GM19468 (cell line): Measurements from ENCODE around the gene ZNF211.

Experiments
- ATAC-seq: cut with Tn5 transposase; IDR thresholded peaks from one replicate; pipeline ENCODE4 v1.9.1; 2021; ENCODE audit warnings: mild to moderate bottlenecking, moderate library complexity, moderate number of reproducible peaks; ENCODE audit not compliant: unreplicated experiment; ENCODE audit errors: extremely low read depth

Gene ZNF211

DNA sequence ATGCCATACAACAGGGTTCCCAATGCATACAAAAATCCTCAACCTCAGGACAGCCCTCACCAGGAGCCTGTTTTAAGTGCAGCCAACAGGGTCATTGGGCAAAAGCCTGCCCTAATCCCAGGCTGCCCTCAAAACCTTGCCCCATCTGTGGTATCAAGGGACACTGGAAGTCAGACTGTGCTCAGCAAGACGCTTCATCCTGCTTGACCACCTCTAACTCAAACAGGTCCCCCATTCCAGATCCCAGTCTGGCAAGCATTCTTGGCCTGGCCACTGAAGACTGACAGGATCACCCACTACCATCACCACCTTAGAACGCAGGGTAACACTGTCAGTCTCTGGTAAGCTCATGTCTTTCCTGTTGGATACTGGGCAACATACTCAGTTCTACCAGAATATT lies 20.7 kb downstream of the ZNF211 start:
- no peak for ATAC-seq

DNA sequence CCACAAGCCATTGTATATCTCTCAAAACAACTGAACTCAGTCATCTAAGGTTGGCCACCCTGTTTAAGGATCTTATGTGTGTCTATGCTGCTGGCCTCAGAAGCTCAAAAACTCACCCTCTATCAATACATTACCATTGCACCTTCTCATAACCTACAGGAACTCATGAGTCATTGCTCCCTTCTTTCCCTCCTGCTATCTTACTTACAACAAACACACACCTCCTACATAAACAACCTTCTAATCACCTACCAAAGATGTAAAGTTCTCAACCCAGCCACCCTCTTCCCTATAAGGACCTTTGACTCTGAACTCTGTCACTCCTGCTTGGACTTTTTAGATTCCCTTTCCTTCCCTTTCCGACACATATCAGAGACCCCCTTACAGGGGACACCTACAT lies 22.5 kb downstream of the ZNF211 start:
- ATAC-seq: no peak

DNA sequence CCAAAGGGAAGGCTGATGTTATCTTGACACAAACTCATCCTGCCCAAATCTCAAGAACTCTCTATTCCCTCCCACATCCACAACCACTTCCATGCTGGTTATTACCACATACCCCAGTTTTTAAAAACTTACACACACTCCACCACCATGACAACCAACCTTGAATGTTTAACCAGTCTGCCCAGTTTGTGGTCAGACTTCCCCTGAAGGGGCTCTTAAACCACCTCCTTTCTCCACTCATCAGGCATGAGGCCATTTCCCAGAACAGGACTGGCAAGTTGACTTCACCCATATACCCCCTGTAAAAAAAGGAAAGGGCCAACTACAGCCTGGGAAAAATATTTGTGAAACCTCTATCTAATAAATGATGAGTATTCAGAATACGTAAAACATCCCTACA lies 23.4 kb downstream of the ZNF211 start:
- ATAC-seq: no peak

DNA sequence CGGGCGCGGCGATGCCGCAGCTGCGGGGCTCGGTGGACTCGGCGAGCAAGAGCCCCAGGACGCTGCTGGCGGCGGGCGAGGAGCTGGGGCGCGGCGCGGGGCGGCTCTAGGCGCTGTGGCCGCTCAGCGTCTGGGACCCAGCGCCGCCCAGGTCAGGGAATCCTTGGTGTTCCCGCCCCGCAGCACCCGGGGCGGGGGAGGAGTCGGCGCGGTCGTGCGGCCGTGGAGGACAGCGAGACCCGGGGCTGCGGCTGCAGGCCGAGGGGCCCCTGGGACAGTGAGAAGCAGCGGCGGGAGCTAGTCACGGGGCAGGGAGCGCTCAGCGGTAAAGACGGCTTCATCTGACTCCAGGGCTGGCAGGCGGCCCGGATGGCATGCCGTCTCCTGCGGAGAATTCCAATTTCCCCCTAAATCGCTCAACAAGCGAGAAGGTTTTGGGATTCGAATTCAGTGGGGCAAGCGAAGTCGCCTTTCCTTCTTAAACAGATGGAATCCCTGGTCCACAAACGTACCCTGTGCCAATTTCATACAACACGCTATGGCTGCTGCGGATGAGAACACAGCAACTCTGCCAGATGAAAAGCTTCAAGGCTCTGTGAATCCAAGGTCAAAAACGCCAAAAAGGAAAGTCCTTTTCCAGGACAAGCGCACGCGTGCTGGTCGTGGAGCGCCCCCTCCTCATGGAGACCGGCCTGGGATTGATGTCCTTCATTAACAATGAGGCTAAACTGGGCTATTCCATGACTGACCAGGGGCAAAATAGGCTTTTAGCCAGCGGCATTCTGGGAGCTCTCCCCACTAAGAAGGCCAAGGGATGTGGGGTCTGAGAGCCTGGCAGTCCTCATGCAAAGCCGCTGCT lies 31.5 kb downstream of the ZNF211 start:
- ATAC-seq: no peak

DNA sequence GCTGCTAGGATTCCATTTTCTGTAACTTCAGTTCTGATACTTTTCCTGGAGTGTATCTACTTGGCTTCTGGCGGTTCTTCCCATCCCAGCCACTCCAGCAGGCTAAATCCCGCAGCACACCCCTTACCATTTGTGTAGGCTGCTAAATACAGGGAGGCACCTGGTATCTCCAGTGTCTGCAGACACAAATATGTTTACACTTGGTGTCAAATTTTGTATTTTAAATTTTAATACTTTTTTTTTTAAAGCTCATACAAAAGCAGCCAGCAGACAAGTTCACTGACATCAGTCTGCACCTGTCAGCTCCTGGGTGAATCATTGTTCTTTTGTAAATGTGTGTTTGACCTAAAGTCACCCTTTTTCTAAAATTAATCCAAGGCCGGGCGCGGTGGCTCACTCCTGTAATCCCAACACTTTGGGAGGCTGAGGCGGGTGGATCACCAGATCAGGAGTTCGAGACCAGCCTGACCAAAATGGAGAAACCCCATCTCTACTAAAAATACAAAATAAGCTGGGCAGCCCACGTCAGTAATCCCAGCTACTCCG lies 32.4 kb downstream of the ZNF211 start:
- ATAC-seq: no peak

DNA sequence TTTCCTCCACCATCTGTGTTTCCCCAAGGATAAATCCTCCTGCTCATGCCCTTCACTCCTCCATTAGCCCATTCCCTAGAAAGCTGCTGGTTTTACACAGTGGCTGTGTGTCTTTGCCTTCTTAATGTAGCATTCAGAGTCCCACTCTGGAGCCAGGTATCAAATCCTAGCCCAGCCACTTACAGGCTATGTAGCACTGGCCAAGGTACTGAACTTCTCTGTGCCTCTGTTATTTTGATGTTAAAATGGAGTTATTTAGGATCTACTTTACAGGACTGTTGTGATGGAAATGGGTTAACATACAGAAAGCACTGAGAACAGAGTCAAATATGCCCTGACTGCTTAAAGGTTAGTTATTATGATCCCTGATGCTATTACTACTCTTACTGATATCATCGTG lies 34.3 kb downstream of the ZNF211 start:
- ATAC-seq: no peak

DNA sequence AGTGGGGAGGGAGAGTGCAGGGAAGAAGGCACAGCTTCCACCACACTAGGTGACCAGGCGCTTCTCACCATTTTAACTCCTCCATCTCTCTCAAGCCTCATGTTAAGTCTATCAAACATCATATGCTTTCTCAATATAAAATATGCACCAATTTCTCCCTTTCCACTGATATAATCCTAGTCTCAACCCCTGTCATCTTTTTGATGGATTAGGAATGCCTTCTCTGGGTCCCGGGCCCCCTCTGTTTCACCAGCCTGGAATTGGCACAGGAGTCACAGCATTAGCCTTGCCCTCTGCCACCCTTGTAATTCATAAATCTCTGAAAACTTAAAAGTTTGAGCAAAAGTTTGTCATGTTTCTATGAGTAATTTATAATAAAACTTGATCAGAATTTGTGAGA lies 35.7 kb downstream of the ZNF211 start, which contains the start of gene ZSCAN4:
Gene ZSCAN4 (plus strand): TSS at position 301 of the 400 bp plus-strand sequence. CDS start 7,211 bp downstream, outside the sequence.
- ATAC-seq: no peak

DNA sequence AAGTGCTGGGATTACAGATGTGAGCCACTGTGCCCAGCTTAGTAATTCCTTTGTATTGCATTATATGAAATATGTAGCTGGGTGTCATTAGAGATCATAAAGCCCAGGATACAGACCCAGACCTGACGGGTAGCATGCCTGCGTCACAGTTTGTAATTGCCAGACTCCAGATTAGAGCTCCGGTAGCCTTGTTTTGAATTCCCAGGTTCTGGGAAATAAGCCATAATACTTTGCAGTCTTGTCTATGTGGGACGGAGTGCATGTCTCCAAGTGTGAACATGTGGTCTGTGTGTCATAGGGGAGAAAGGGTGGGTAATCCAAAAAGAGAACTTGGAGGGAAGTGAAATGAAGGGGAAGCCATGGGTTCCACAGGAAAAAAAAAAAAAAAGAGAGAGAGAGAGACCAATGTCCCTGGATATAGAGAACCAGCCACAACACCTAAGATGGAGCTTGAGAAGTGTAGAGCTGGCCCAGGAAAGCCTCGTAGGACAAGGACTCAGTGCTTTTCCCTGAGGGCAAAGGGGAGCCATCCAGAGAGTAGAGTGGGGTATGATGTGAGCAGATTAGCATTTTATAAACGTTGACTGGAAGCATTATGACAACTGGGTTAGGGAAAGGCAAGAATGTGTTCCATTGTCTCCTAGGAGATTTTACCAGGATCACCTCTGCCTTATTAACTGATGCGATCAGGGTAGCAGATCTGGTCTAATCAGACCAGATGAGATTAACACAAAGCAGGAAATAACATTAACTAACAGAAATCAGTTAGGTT lies 38.3 kb downstream of the ZNF211 start:
- ATAC-seq: no peak

DNA sequence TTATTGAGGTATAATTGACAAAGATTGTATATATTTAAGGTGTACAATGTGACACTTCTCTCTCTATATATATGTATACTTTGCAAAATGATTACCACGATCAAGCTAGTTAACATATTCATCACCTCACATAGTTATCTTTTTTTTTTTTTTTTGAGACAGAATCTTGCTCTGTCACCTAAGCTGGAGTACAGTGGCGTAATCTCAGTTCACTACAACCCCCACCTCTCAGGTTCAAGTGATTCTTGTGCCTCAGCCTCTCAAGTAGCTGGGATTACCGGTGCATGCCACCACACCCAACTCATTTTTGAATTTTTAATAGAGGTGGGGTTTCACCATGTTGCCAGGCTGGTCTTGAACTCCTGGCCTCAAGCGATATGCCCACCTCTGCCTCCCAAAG lies 39.5 kb downstream of the ZNF211 start:
- ATAC-seq: no peak

DNA sequence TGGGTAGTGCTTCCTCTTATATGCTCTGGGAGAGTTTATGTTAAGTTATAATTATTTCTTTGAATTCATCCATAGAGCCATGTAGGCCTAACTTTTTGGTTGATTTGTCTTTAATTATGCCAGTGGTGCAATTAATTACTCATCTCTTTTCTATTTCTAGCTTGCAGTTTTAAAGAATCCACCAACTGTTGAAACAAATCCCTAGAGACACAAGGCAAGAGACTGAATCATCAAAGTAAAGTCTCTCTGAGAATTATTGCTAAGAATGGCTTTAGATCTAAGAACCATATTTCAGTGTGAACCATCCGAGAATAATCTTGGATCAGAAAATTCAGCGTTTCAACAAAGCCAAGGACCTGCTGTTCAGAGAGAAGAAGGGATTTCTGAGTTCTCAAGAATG lies 42.9 kb downstream of the ZNF211 start:
- no peak for ATAC-seq

DNA sequence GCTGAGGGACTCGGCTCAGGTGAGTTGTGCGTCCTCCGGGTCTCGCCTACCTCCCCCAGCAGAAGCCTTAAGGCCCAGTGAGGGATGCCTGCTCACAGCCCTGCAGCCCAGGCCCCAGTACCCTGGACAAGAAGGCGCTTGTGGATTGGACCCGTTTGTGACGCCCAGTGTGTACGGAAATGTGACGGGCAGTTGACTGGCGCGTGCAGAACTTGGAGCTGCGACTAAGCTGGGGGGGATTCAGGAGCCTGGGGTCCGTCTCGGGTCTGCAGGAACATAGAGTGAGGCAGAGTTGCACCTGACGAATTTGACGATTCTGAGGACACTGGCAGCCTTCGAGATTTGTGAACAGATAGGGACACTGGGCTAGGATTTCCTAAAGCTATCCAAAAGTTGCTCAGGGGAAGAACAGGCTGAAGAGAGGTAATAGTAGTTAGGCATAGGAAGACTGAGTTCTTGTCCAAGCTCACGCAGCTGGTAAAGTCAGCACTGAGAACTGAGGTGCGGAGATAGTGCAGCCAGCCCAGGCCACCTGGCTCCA lies 49.3 kb downstream of the ZNF211 start:
- ATAC-seq: no peak

DNA sequence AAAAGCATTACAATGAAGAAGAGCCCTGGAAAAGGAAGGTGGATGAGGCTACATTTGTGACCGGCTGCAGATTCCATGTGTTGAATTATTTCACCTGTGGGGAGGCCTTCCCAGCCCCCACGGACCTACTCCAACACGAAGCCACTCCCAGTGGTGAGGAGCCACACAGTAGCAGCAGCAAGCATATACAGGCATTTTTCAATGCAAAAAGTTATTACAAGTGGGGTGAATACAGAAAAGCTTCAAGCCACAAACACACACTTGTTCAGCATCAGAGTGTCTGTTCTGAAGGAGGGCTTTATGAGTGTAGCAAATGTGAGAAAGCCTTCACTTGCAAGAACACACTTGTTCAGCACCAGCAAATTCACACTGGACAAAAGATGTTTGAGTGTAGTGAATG lies 53.8 kb downstream of the ZNF211 start:
- no peak for ATAC-seq

DNA sequence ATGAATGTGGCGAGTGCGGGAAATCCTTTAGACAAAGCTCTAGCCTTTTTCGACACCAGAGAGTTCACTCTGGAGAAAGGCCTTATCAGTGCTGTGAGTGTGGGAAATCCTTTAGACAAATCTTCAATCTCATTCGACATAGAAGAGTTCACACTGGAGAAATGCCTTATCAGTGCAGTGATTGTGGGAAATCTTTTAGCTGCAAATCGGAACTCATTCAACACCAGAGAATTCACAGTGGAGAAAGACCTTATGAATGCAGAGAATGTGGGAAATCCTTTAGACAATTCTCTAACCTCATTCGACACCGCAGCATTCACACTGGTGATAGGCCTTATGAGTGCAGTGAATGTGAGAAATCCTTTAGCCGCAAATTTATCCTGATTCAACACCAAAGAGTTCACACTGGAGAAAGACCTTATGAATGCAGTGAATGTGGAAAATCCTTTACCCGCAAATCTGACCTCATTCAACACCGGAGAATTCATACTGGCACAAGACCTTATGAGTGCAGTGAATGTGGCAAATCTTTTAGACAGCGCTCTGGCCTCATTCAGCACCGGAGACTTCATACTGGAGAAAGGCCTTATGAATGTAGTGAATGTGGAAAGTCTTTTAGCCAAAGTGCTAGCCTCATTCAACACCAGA lies 54.5 kb downstream of the ZNF211 start:
- ATAC-seq: no peak

DNA sequence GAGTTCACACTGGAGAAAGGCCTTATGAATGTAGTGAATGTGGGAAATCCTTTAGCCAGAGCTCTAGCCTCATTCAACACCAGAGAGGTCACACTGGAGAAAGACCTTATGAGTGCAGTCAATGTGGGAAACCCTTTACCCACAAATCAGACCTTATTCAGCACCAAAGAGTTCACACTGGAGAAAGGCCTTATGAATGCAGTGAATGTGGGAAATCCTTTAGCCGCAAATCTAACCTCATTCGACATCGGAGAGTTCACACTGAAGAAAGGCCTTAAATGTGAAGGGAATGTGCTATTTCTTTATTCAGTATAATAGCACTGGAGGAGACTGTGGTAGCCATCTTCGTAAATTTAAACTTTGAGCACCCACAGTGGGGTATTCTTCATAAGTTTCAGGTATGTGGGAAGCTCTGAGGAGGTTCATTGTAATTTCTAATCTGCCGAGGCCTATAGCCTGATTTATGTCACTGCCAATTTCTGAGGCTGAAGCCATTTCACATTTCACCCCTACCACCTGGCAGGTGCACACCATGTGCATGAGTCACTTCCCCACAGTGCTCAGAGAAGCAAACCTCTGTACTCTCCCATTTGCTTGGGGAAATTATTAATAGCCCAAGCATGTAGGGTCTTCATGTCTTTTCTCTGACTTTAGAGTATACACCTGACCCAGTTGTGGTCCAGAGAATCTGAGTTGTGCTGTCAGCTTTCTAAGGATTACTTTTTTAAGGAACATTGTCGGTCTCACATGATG lies 55.2 kb downstream of the ZNF211 start:
- no peak for ATAC-seq

DNA sequence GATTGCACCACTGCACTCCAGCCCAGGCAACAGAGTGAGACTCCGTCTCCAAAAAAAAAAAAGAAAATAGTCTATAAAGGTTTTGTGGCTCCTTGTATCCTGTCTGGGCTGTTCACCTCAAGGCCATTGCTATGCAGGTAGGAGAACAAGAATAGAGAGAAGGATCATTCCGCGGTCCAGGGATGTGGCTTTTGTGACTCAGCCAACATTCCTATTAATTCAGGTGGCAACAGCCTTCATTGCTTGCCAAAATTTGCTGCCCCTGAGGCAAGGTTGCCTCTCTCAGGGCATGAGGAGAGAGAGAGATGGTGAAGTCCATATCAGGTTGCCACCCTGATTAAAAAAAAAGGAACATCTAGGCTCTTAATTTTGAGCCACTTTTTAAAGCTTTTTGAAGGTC lies 56.8 kb downstream of the ZNF211 start:
- no peak for ATAC-seq
